ENCODE results near the gene BRD3OS. TPM values are rescaled to one million over a fixed set of nuclear protein-coding genes. Genes with fewer than 3 reads are reported as not detected.

BRD3OS gene
- total and polyA plus RNA-seq, 10 of the 15 experiments (the other 5 are each of a cell fraction or from before 2014, with no cell fraction given) = 2.1 to 13.7 (median 10.7) TPM

- no peak for FAIRE-seq
- no peak overlapping the region for H3K4me3 ChIP-seq
- no peak overlapping the region for H3K9ac ChIP-seq (ENCODE audit: control insufficient read depth, insufficient read depth, low read length)
- ChIA-PET CTCF (no interaction called here), RAD21 (ENCODE audit: unreplicated experiment) (no interaction called here), SMC1A (ENCODE audit: uncharacterized antibody, unreplicated experiment) (no interaction called here), POLR2A (no interaction called here)
- DNase-seq (ENCODE audit: low read depth, low spot score) = no peak
- intact Hi-C loops (cut with micrococcal nuclease; ENCODE audit: unreplicated experiment) = no loop called here
- in situ Hi-C loops (cut with MboI) = no loop called here
- no peaks in the 10 kb centered on the region for H3K27me3 ChIP-seq (replicated peaks in 1 of 2; ENCODE audit: control insufficient read depth in 2 of 2, insufficient read depth in 2 of 2, low read length in 1 of 2)
- no peak overlapping the region for H3K27ac ChIP-seq (ENCODE audit: control insufficient read depth, insufficient read depth)
- no peaks in the 10 kb centered on the region; a peak in 2 of 4 replicates for H3K36me3 ChIP-seq (ENCODE audit: control insufficient read depth in 2 of 2, insufficient read depth in 2 of 2, low read length in 1 of 2)
- H3K79me2 ChIP-seq (ENCODE audit: control insufficient read depth, insufficient read depth, low read length) = no peaks in the 10 kb centered on the region
- ATAC-seq = no peak
- H3K4me2 ChIP-seq (ENCODE audit: control insufficient read depth, insufficient read depth) = no peak overlapping the region
- 85% methylated on average over 7 of the region's 7 CpGs for WGBS (ENCODE audit: insufficient coverage, insufficient replicate concordance, low lambda C conversion rate, missing lambda C conversion rate)
- H2AFZ ChIP-seq (ENCODE audit: control insufficient read depth, low read depth, low read length) = no peak overlapping the region
- no peak for TF ChIP-seq SREBF1 (IDR thresholded peaks at IDR 0.05; ENCODE audit: low read length)
- H3K4me1 ChIP-seq (ENCODE audit: control insufficient read depth, insufficient read depth, low read length) = peaks cover 5% of the 10 kb centered on the region
- H4K20me1 ChIP-seq (ENCODE audit: control insufficient read depth, insufficient read depth) = no peaks in the 10 kb centered on the region
- no peaks in the 10 kb centered on the region for H3K9me3 ChIP-seq (replicated peaks; ENCODE audit: control insufficient read depth, insufficient read depth, low read length)
- no TSS peak for BruUV-seq (replicated peaks)
Observed at GRCh38 chr9:134027561-134027960, 2.3 kb downstream of the BRD3OS start.

DNA sequence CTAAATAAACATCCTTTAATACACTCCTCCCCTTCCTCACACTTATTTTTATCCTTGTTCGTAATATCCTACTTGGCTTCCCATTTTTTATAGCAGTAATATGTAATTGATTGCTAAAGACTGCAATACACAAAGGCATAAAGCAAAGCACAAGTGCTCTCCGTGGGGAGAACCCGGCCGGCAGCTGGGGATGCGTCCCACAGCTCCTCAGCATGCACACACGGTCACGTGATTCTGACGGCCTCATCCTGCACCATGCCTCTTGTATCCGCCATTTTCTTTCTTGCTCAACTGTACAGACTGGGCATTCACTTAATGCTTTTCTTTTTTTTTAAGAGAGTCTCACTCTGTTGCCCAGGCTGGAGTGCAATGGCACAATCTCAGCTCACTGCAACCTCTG, 2.8 kb downstream of the BRD3OS start:
- ATAC-seq (no peak), FAIRE-seq (no peak), DNase-seq (ENCODE audit: low read depth, low spot score) (no peak)
- ChIA-PET SMC1A (ENCODE audit: uncharacterized antibody, unreplicated experiment) (no interaction called here), RAD21 (ENCODE audit: unreplicated experiment) (no interaction called here), POLR2A (no interaction called here), CTCF (no interaction called here)
- in situ Hi-C loops (cut with MboI) (no loop called here), intact Hi-C loops (cut with micrococcal nuclease; ENCODE audit: unreplicated experiment) (no loop called here)
- Histone ChIP-seq H3K36me3 (ENCODE audit: control insufficient read depth in 2 of 2, insufficient read depth in 2 of 2, low read length in 1 of 2) (no peaks in the 10 kb centered on the region; a peak in 2 of 4 replicates), H3K27ac (ENCODE audit: control insufficient read depth, insufficient read depth) (no peak overlapping the region), H3K9ac (ENCODE audit: control insufficient read depth, insufficient read depth, low read length) (no peak overlapping the region), H3K27me3 (replicated peaks in 1 of 2; ENCODE audit: control insufficient read depth in 2 of 2, insufficient read depth in 2 of 2, low read length in 1 of 2) (no peaks in the 10 kb centered on the region), H3K4me2 (ENCODE audit: control insufficient read depth, insufficient read depth) (no peak overlapping the region), H2AFZ (ENCODE audit: control insufficient read depth, low read depth, low read length) (no peak overlapping the region), H3K4me3 (no peak overlapping the region), H3K79me2 (ENCODE audit: control insufficient read depth, insufficient read depth, low read length) (no peaks in the 10 kb centered on the region), H3K9me3 (replicated peaks; ENCODE audit: control insufficient read depth, insufficient read depth, low read length) (no peaks in the 10 kb centered on the region), H4K20me1 (ENCODE audit: control insufficient read depth, insufficient read depth) (no peaks in the 10 kb centered on the region), H3K4me1 (ENCODE audit: control insufficient read depth, insufficient read depth, low read length) (peaks cover 5% of the 10 kb centered on the region)
- no peak for TF ChIP-seq MXI1 (IDR thresholded peaks at IDR 0.05; ENCODE audit: low read depth, low read length)
- TF ChIP-seq ZNF24 (IDR thresholded peaks at IDR 0.05) = no peak
- WGBS (ENCODE audit: insufficient coverage, insufficient replicate concordance, low lambda C conversion rate, missing lambda C conversion rate) = 96% methylated on average over 9 of the region's 9 CpGs
- BruUV-seq (replicated peaks) = no TSS peak

All from GM12878 (cell line).